Activated CD4-positive, CD25-positive, alpha-beta regulatory T cell (primary cell): Measurements from ENCODE around the gene PIK3R3.

Source experiments
- DNase-seq, 4 experiments: peaks; one replicate each; lab custom pipeline; 2025; lab: John Stamatoyannopoulos, UW

Gene PIK3R3

DNA sequence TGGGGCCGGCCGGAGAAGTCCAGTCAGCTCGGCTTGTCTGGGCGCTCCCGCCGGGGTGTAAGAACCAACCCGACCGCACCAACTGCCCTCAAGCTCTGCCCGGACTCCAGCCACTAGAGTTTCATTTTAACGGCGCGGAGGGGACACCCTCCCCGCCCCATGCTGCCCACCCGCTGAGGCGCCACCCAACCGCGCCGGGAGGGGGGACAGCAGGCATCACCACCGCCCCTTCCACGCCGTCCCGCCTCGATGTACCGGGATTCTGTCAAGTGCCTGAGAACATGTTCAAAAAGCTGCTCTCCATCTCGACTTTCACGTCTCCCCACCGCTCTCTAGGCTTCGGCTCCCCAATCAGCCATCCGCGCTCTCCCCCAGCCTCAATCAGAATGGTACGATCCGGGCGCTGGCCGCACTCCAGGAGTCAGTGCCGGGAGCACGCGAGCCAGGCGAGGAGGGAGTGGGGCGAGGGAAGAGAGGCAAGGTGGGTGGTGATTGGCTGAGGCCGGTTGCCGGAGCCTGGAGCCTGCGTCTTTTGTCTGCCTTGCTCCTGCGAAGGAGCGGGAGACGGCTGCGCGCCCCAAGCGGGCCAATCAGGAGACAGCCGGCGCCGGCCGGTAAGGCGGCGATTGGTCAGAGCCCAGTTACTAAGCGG is at the start of gene PIK3R3:
Gene PIK3R3, minus strand, starts transcription at position 101 of the 652 bp plus-strand sequence. CDS start 677 bp downstream, outside the sequence.
- DNase-seq = peak; percentile 46 to 71 (median 64)

DNA sequence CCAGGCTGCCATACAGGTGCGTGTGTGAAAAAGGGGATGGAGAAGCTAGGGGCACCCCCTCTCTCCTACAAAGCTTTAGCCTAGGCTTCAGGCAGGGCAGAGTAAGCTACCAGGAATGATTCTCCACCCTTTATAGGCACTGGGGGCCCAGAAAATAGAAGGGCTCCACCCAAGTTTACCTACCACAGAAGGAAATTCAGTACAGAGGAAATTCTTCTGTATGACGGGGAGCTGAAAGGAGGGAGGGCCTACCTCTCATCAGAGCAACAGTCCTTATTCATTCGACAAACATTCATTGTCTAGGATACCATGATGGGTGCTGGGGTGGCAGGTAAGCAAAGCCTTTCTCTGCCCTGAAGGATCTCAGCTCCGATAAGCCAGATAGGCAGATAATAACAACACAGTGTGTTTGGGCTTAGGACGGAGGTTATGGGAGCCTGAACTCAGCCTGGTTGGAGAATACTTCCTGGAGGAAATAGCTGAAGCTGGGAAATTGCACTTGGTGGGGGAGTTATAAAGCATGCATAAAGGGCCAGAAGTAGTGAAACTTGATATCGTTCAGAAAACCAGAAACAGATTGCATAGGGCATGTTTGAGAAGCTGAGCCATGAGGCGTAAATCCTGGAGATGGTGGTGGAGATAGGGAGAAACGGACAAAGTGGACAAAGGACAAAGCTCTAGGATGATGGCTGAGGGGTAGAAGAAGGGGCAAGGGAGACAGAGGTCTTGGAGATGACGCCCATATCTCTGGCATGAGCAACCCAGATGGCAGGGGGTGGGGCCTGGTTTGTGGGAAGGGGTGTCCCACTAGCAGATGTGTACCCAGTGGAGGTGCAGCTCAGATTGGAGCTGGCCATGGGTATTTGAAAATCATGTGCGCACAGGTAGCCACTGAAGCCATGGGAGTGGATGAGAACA is 49.2 kb upstream of the PIK3R3 start:
- DNase-seq = no peak

DNA sequence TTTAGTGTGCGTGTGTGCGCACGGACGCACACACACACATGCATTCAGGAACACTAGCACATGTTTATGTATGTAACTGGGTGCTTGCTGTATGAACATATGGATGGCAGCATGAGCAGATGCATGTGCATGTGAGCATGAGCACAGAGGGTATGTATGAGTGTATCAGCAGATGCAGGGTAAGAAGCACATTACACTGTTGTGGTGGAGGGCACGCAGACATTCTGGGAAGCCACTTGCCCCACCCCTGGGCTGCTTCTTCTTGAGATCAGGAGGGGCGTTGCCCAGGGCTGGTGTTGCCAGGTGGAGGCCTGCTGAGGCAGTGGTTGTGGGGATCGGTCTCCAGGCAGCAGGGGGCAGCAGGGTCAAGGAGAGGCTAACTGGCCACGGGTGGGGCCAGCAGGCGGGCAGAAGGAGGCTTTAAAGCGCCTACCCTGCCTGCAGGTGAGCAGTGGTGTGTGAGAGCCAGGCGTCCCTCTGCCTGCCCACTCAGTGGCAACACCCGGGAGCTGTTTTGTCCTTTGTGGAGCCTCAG is 47.7 kb upstream of the PIK3R3 start:
- no peak for DNase-seq

DNA sequence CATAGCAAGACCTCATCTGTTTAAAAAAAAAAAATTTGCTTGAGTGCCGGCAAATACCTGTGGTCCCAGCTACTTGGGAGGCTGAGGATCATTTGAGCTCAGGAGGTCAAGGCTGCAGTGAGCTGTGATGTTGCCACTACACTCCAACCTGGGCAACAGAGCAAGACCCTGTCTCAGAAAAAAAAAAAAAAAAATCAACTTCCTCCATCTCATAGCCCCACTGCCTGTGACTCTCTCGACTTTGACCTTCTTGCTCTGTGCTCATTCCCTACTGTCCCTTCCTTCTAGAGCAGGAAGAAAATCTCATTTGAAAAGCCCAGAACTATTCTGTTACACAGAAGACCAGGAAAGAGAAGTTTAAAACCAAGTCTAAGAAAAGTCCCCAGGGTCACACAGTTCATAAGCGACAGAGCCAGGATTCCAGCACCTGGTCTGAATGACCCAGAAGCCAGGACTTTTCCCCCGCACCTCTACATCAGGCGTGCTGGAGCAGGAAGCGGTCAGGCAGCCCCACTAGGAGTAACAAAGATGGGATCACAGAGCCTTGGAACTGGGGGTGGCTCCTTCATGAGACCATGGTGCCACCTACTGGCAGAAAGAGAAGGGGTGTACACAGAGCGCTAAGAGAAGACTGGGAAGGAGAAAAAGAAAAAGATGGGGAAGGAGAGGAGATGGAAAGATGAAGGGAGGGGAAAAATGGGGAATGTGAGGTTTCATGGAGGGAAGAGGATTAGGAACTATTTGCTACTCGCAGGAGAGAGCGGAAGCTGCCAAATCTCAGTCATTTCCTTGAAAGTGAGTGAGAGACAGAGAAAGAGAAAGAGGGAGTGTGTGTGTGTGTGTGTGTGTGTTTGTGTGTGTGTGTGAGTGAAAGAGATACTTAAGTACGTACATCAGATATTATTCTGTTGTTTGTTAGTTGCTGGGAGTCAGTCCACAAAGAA is 47.0 kb upstream of the PIK3R3 start:
- peak; percentile 30 to 46 (median 34) for DNase-seq

DNA sequence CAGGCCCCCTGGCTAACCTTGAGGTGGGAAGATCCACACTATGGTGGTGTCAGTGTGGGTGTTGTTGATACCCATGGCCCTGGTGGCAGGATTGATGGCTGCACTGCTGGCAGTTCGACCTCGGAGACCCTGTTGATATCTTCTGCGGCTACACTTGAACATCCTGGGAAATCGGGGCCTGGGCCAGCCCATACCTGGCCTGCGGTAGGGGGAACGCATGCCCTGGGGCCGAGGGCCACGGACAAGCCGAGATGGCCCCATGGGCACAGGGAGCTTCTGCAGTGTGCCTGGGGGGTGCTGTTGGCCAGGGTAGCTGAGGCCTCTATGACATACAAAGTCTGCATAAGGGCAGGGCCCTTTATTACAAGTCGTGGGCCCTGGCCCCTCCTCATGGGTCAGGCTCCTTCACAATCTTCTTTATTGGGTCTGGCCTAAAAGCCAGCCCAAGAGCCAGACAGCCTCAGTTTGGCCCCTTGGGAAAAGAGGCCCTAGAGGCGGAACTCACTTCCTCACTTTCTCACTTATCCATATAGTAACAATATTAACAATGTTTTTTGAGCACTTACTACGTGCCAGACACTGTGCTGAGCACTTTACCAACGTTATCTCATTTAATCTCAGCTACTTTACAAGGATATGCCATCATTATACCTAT is 43.9 kb upstream of the PIK3R3 start, which contains the start of gene P3R3URF:
Gene P3R3URF, minus strand, starts transcription at position 278 of the 655 bp plus-strand sequence. Its CDS starts 17 bp downstream, at position 261.
- no peak for DNase-seq

DNA sequence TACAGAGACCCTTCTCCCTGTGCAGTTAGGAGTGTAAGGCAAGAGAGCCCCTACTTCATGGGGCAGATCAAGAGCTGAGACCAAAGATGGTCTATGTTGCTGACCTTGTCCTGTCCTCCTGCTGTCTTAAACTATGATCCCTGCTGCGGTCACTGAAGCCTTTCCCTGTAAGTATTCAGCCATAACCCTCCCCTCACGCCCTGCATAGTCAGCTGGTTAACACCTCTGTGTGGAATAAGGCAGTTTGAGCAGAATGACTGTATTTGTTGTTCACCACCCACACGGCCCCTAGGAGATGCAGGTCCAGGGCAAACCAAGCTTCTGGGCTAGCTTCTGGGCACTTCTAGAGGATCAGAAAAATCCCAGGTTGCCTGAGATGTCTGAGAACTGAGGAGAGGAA is 42.8 kb upstream of the PIK3R3 start:
- no peak for DNase-seq

DNA sequence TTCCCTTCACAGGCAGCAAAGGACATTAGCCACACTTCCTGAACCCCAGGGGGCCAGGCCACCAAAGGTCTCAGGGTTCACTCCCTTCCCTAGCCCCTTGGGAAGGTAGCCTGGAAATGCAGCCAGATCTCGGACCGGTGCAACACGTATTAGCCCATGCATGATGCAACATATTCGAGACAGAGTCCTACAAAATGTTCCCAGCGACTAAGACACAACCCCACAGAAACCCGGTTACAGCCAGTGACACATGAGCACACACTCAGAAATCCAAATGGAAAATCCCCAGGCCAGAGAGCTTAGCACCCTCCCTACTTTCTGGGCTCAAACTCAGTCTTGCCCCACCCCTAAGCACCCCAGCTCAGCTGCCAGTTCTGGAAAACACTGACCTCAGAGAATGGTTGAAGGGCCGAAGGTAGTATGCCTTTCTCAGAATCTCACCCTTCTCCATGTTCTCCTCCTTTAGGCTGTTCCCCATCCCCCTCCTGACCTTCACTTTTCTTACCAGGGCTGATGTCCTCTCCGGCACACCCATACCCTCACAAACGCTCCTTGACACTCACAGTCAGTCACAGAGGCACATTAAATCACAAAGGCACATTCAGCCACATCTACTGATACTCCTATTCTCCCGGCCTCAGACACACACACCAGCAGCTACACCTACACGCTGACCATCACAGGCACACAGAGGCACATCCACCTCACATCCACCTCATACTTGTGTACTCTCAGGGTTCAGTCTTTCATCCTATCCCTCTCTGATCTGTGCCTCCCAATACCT is 42.2 kb upstream of the PIK3R3 start, which contains the start of gene TSPAN1:
Gene TSPAN1, plus strand, starts transcription at position 640 of the 784 bp plus-strand sequence. CDS start 6,021 bp downstream, outside the sequence.
- DNase-seq = no peak

DNA sequence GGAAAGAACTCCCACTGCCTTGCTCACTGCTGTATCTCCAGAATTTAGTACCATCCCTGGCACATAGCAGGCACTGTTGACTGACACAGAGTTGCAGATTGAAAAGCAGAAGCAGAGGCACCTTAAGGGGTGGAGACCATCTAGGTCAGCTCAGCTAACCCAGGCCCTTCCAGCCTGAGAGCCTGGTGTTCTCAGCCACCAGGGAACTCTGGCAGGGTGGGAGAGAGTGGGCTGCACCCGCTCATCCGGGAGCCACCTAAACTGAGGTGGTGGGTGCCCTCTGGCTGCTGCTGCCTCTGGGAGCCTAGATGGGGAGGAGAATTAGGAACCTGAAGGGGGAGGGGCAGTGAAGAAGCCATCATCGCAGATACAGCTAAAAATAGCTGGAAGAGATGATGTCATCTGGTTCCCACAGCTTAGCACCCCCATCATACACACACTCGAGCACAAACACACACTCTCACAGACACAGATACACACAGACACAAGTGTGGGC is 41.0 kb upstream of the PIK3R3 start:
- DNase-seq = no peak

DNA sequence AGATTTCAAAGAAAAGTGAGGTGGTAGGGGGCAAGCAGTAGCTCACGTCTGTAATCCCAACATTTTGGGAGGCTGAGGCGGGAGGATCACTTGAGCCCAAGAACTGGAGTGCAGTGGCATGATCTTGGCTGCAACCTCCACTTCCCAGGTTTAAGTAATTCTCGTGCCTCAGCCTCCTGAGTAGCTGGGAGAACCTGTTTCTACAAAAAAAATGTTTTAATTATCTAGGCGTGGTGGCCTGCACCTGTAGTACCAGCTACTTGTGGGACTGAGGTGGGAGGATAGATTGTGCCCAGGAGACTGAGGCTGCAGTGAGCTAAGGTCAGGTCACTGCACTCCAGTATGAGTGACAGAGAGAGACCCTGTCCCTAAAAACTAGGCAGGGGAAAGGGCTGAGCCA is 39.9 kb upstream of the PIK3R3 start:
- no peak for DNase-seq

DNA sequence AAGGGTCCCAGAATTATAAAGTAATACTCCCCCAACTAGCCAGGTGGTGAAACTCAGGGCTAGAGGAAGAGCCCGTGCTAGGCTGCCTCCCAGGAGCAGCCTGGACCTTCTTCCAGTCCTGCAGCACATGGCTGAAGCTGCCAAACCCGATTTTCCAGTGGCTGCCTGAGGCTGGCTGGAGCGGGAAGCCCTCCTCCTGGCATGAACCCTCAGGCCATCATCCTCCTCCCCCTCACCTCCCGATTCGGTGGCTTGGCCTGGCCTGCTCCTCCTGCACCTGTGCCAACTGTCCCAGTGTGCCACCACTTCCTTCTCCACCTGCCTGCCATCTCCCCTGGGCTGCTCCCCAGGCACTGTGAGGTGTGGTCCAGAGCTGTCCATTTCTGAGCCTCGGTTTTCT is 39.4 kb upstream of the PIK3R3 start:
- DNase-seq = no peak

DNA sequence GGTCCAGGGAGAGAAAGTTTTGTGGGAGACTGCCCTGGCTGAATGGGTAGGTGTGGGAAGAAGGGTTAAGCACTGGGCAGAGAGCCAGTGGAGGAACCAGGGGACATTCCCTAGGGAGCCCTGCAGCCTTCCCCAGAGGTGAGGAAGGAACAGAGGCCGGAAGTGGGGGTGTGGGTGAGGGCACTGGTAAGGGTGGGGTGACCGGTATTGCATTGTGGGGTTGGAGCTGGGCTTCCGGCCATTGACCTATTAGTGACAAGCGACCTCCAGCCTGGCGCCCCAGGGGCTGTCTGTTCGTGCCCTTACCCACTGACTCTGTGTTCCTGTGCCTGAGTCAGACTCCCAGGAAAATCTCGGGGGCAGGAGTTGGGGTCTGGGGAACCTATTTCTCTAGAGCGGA is 38.9 kb upstream of the PIK3R3 start:
- no peak for DNase-seq

DNA sequence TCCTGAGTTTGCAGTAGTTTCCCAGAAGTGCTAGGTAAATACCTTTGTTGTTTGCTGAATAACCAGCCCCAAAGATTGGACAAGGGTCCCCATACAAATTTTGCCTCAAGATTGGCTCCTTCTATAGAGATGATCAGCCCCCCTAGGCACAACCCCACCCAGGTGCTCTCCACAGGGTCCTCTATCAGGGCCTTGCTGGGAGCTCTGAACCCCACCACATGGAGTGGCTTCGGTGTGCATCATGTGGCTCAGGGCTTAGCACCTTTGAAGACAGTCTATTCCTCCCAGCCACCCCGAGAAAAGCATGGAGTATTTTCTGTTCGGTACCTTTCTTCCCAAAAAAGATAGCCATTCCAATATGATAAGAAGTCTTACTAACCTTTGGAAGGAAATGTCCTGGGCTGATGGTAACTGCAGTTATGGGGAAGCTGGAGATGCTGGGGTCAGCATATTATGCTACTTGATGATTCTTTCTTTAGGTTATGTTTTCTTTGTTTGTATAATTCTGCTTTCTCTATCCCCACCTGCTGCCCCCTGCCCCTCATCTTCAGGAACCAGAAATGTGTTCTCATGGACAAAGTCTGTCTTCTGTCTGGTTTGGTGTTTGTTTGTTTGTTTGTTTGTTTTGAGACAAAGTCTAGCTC is 37.5 kb upstream of the PIK3R3 start:
- DNase-seq = no peak

DNA sequence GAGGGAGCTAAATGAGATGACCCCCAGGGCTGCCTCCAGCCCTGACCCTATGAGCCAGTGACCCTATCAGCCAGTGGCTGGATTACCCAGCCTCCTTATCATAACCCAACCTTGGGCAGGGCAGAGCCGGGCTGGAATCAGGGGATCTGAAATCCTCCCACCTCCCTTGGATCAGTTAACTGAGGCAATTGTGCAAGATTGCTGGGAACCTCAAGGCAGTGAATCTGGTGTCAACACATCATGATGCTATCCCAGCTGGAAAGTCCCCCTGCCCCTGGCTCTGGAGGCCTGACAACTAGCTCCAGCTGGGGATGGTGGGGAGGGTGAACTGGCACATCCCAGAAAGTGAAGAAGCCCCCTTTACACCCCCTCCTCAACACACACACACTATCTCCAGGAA is 36.0 kb upstream of the PIK3R3 start:
- no peak for DNase-seq

DNA sequence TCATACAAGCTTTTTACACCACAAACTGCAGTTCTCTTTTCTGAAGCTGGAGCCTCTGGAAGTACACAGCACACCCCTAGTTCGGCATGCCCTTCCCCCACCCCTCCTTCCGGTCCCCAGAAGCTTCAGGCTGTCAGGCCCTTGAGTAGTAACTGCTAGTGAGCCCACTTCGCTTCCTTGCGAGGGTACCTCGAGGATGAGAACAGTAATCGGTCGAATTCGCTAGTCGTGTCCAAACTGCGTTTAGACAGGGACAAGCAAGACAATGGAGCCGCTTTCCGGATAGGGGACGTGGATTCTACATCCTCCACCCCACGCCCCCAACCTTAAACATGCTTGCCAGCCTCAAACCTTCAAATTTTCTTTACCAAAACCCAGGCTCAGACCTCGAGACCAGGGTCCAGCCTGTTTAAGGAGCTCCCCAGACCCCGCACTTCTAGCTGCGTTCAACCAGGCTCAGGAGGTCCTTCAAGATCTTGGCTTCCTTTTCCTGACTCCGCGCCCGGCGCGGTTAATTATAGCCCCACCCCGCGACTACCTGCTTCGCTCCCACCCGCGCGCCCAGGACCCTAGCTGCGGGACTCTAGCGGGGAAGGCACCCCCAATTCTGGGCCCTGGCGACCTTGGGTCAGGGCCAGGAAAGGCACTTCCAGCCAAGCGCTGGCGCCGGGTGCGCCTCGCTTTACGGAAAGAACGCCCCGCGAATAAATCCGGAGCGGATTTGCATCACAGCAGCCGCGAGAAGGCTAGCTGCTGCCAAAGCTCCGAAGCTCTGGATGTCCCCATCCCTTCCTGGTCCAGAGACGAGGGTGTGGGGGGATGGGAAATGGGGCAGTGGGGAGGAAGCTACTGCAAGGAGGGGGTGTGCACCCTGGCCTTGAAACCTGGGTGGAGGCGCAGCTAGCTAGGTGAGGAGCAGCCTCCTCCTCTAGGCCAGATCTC is 34.4 kb upstream of the PIK3R3 start:
- peak in 3 of 4 experiments; percentile 16 to 47 (median 40) for DNase-seq

DNA sequence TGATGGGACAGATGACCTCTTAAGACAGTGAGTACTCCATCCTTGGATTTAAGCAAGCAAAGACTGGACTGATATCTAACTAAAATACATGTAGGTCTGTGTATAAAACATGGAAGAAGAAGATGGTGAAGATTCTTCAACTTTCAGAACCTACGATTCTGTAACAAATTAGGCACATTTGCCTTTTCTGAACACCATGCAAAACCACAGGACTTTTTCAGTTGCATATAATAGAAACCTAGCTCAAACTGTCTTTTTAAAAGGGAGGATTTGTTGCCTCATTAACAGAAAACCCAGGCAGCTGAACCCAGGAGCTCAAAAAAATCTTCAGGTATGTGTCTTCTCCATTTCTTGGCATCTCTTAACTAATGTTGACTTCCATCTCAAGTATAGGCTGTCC is 27.8 kb upstream of the PIK3R3 start:
- DNase-seq = no peak

DNA sequence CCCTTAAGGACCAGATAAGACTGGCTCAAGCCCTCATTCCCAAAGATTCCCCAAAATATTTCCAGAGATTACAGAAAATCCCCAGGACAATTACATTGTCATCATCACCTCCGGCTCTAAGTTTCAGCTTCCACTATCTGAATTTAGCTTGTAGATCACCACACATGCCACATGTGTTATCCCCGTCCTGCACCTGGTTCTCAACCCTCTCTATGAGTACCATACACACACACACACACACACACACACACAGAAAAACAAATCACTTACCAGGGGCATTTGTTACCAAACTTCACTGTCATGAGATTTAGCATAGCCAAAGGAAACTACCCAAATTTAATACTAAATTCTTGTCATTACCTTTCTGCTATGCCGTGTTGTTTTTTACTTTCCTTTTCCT is 27.1 kb upstream of the PIK3R3 start:
- no peak for DNase-seq

DNA sequence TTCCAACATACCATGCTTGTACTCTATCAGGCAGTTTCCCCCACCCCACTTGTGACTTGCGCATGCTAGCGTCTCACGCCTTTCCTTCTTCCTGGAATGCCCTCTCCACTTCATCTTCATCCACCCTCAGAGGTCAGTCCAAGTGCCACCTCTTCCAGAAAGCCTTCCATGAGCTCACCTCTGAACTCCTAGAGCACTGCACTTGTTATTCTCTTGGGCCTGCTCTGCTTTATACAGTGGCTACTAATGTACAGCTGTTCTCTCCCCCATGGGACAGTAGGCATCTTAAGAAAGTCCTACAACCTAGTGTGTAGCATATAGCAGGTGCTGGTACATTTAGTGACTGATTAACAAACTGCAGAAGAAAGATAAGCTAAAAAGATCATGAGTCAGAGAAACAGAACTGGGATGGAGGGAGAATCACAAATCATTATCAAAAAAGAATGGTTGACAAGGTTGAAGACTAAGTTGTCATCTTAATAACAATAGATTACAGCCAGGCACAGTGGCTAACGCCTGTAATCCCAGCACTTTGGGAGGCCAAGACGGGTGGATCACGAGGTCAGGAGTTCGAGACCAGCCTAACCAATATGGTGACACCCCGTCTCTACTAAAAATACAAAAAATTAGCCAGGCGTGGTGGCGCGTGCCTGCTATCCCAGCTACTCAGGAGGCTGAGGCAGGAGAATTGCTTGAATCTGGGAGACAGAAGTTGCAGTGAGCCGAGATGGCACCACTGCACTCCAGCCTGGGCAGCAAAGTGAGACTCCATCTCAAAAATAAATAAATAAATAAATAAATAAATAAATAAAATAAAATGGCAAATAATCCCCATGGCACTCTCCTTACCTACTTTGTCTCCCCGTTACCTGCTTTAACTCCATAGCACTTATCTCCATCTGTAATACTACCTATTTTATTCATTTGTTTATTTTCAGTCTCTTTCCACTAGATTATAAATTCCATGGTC is 26.2 kb upstream of the PIK3R3 start:
- DNase-seq = no peak
